Measurements from ENCODE around the gene CD79A.

The CD79A gene

DNA sequence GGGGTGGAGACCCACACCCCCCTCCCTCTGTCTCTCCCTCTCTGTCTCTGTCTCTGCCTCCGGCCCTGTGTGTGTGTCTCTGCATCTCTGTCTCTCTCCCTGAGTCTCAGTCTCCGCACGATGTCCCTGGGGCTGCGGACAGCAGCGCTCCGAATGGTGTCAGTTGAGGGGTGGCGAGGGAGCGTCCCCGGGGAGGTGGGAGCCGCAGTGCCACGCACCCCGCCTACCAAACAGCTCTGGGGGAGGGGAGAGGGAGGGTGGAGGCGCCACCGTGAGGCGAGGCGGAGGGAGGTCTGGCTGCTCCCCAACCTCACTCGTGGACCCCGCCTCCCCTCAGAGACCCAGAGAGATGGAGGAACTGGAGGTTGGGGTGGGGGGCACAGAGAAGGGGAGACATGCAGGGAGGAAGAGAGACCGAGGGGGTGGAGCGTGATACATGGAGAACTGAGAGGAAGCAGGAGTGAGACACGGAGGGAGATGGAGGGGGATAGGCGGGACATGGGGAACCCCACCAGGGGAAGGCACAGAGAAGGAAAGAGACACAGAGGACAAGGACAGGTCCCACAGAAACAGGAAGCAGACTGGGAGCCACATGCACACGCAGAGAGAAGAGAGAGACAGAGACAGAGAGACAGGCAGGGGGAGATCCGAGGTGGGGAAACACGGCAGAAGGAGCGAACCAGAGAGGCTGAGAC is 44.0 kb downstream of the CD79A start:
- H3K9ac ChIP-seq (ENCODE audit: low read depth, low read length) = no peak overlapping the region
- H3K4me1 ChIP-seq (ENCODE audit: insufficient read depth, low read length) = no peaks in the 10 kb centered on the region

DNA sequence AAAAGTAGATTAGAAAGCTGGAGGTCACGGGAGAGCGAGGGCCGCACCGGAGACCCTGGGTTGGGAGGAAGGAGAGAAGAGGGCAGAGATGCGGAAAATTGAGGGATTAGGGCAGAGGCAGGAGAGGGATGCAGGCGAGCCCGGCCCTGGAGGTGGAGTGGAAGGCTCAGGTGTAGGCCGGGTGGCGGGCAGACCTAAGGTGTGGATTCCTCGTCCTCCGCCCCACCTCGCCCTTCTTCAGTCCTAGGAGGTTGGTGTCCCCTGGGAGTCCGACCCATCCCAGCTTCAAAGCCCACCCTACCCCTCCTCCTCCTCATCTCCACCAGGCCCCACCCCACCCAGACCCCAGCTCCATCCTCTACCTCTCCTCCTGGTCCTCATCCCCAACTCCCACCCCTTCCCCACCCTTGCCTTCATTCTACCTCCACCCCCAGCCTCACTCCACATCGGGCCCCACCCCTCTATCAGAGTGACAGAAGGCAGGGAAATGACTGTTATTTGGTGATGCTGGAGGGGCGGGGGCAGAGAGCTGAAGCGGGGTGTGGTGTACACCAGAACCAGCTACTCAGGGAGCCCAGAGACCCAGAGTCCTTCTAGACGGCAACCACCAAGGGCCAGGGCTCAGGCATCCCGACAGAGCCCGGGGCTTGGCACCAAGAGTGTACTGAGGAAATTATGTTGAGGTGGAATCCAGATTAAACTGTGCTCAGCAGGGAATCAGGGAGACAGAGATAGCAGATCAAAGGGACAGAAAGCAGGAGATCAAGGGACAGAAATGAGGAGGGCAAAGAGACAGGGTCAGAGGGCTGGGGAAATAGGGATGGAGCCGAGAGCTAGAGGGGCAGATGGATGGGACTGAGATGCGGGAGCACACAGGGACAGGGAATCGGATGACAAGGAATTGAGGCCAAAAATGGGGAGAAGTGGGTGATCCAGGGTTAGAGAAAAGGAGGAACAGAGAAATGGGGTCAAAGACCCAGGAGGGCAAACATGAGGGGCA is 44.8 kb downstream of the CD79A start:
- no peaks in the 10 kb centered on the region for H3K36me3 ChIP-seq (ENCODE audit: insufficient read depth, low read length)
- no peaks in the 10 kb centered on the region for H3K9me3 ChIP-seq (ENCODE audit: control insufficient read depth, insufficient read depth, low read length)
- no peak overlapping the region for H3K9ac ChIP-seq (ENCODE audit: low read depth, low read length)
- no peaks in the 10 kb centered on the region for H3K4me1 ChIP-seq (ENCODE audit: insufficient read depth, low read length)

More for the DNA sequence above, 44.0 kb downstream of the CD79A start:
- Histone ChIP-seq H3K9me3 (ENCODE audit: control insufficient read depth, insufficient read depth, low read length) (no peaks in the 10 kb centered on the region), H3K36me3 (ENCODE audit: insufficient read depth, low read length) (no peaks in the 10 kb centered on the region)

DNA sequence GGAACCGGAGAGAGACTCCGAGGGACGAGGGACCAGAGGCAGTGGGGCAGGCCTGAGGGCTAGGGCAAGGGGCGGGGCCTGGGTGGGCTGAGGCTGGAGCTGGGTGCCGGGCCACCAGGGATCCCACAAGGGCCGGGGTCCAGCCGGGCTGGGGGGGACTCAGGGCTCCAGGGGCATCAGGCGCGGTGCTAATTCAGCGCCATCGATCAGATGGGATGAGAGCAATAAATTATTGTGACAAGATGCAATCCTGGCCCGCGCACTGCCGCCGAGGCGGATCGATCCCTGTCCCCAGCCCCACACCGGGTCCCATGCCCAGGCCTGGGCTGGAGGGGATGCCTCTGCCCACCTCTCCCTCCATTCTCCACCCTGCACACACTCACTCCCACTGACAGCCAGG is 45.5 kb downstream of the CD79A start:
- Histone ChIP-seq H3K9ac (ENCODE audit: low read depth, low read length) (no peak overlapping the region), H3K36me3 (ENCODE audit: insufficient read depth, low read length) (no peaks in the 10 kb centered on the region), H3K4me1 (ENCODE audit: insufficient read depth, low read length) (no peaks in the 10 kb centered on the region), H3K9me3 (ENCODE audit: control insufficient read depth, insufficient read depth, low read length) (no peaks in the 10 kb centered on the region)

DNA sequence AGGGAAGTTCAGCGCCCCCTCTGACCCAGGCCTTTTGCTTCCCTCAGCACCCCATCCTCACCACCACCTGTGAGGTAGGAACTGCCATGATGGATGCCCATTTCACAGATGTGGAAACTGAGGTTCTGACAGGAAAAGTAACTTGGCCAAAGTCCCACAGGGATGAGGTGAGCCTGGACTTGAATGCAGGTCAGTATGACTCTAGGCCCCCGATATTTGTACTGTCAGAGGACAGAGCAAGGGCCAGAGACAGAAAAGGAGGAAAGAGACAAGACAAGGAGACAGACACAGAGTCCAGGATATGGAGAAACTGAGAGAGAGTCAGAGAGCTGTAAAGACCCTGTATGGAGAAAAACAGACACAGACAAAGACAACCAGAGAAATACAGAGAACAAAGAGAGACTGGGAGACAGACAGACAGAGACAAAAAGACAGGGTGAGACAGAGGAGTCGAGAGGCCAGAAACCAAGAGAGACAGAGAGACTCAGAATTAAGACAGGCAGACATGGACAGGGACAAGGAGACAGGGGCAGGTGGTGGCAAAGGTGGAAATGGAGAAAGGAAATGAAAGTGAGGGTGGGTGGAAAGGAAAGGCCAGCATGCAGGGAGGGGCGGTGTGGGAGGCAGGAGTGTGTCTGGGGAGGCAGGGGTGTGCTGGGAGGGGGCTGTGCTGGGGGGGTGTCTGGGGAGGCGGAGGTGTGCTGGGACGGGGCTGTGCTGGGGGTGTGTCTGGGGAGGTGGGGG is 46.1 kb downstream of the CD79A start:
- Histone ChIP-seq H3K9me3 (ENCODE audit: control insufficient read depth, insufficient read depth, low read length) (no peaks in the 10 kb centered on the region), H3K4me1 (ENCODE audit: insufficient read depth, low read length) (no peaks in the 10 kb centered on the region), H3K36me3 (ENCODE audit: insufficient read depth, low read length) (no peaks in the 10 kb centered on the region), H3K9ac (ENCODE audit: low read depth, low read length) (no peak overlapping the region)

DNA sequence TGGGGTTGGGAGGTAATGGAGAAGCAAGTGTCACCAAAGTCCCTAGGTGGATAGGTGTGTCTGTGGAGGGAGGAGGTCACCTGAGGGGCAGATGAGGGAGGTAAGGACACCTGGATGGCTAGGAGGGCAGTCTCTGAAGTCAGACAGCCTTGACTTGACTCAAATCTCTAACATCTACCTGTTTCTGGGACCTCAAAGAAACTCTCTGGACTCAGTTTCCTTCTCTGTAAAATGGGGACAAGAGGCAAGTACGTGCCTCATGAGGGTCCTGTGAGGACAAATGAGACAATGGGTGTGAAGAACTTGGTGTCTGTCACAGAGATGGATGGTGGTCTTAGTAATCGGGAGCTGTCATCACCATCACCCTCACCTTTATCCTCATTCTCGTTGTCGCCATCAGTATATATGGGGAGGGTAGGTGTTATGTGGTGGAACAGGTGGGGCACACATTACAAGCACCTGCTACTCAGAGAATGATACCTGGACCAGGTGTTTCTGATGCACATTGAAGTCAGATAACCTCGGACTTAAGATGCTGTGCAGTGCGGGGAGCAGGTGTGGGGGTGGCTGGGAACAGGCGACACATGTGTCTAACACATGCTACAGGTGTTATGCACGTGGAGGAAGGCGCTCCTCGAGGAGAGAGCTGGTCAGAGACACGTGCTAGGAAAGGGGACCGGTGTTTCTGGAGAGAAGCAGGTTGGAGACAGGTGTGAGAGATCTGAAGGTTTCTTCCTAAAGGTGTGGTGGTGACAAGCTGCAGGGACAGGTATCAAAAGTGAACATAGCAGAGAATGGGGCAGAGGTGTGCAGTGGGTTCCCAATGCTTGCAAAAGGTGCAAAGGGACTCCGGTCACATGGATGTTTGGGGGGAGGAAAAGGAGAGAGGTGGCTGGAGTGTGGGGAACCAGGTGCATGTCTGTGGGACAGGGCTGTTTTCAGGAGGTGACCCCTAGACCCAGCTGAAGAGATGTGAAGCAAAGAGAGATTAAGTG is 47.4 kb downstream of the CD79A start:
- no peaks in the 10 kb centered on the region for H3K4me1 ChIP-seq (ENCODE audit: insufficient read depth, low read length)
- H3K36me3 ChIP-seq (ENCODE audit: insufficient read depth, low read length) = no peaks in the 10 kb centered on the region
- no peak overlapping the region for H3K9ac ChIP-seq (ENCODE audit: low read depth, low read length)
- H3K9me3 ChIP-seq (ENCODE audit: control insufficient read depth, insufficient read depth, low read length) = no peaks in the 10 kb centered on the region

DNA sequence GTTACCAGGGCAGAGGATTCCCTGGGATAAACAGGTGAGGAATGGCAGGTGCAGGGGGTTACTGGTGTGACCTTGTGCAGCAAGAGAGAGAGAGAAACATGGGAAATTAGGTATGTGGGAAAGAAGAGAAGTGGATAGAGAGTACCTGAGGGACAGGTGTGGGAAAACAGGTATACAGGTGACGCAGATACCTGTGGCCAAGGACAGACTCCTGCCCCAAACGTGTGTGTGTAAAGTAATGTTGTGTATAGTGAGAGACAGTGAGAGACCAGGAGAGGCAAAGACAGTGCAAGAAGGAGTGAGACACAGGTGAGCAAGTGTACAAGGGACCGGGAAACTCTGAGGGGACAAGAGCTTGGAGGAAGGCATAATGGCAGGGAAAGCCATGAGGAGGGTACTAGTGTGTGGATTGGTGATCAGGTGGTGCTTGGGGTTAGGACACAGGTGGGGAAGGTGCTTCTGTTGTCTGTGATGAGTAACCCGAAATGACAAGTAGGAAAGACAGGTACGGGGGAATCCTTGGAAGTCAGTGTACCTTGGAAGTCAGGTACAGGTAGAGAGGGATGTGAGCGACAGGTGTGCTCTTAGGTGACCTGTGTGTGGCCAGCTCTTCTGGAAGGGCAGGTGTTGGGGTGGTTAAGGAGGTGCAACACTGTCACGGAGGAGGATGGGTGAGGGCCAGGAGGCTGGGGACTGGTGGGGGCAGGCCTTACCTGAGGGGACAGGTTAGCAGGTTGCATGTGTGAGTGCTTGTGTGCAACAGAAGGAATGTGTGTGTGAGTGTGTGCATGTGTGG is 48.3 kb downstream of the CD79A start:
- Histone ChIP-seq H3K36me3 (ENCODE audit: insufficient read depth, low read length) (no peaks in the 10 kb centered on the region), H3K4me1 (ENCODE audit: insufficient read depth, low read length) (no peaks in the 10 kb centered on the region), H3K9me3 (ENCODE audit: control insufficient read depth, insufficient read depth, low read length) (no peaks in the 10 kb centered on the region), H3K9ac (ENCODE audit: low read depth, low read length) (no peak overlapping the region)

DNA sequence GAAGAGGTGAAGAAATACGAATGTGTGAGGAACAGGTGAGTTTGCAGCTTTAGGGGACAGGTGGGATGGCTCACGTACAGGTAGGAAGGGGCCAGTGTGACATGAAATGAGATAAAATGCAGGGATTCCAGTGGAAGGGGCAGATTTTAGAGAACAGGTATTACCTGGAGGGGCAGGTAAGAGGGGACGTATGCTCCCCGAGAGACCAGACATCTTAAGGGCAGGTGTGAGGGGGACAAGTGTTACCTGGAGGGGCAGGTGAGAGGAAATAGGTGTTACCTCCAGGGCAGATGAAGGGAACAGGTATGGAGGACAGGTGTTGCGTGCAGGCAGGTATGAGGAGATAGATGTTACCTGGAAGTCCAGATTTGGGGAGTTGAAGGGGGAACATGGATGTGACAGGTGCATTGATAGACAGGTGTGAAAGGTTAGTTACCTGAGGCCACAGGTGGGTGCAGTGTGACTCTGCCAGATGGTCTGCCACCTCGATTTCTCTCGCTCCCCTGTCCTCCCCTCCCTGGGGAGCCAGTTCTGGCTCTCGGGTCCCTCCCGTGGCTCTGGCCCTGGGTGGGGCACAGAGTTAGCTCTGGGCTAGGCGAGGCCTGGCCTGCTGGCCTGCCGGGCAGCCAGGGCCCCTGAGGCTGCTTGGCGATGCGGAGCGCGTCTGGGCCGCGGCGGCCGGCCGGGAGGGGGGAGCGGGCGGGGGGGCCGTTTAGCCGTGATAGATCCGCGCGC is 49.1 kb downstream of the CD79A start:
- Histone ChIP-seq H3K36me3 (ENCODE audit: insufficient read depth, low read length) (no peaks in the 10 kb centered on the region), H3K9me3 (ENCODE audit: control insufficient read depth, insufficient read depth, low read length) (no peaks in the 10 kb centered on the region), H3K9ac (ENCODE audit: low read depth, low read length) (no peak overlapping the region), H3K4me1 (ENCODE audit: insufficient read depth, low read length) (no peaks in the 10 kb centered on the region)

DNA sequence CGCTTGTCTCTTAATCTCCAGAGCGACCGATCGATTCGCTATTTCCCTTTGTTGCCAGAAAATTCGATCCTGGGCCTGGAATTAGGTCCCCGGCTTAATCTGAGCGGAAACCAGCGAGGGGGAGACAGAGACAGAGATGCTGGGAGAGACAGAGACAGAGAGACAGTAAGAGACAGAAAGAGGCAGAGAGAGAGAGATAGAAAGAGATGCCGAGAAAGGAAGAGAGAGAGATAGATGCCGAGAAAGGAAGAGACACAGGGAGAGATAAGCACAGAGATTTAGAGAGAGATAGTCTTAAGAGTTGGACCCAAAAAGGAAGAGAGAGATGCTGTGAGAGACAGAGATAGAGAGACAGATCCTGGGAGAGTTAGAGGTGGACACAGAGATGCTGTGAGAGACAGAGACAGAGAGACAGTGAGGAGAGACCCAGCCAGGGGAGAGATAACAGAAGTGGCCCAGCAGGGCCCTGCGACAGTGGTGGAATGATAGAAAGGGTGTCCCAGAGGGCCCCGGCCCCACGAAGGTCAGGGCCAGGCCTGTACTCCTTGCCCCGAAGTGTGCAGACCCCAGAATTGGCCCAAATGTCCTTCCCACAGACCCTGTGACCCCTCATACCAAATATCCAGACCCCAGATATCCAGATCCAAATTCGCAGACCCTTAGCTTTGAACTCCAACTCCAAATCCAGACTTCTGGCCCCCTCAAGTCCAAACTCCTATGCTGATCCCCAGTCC is 49.9 kb downstream of the CD79A start:
- Histone ChIP-seq H3K9me3 (ENCODE audit: control insufficient read depth, insufficient read depth, low read length) (no peaks in the 10 kb centered on the region), H3K9ac (ENCODE audit: low read depth, low read length) (no peak overlapping the region), H3K4me1 (ENCODE audit: insufficient read depth, low read length) (peaks cover 5% of the 10 kb centered on the region), H3K36me3 (ENCODE audit: insufficient read depth, low read length) (no peaks in the 10 kb centered on the region)

DNA sequence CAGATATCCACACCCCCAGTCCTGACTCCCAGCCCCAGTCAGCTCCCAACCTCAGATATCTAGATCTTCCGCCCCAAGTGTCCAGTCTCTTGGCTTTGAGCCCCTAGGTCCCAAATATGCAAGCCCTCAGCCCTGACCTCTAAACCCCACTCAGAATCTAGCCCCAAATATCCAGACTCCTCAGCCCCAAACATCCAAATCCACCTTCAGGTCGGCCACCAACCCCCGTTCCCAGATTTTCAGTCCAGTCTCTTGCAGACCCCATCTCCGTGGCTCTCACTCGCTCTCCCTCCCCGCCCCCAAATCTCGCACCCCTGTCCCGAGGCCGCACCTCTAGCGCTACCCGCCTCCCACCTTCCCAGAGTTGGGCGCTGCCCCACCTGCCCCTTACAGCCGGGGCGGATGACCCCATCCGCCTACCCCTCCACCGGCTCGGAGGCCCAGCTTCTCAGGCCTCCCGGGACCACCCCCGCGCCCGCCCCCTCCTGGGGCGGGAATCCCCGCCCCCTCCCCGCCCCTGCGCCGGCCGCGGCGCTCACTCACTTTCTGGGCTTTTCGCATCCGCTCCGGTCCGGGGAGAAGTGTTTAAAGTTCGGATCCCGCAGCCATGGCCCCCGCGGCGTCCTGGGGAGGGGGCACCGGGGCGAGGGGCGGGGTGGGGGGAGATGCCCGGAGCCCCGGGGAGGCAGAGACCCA is 50.6 kb downstream of the CD79A start:
- Histone ChIP-seq H3K9ac (ENCODE audit: low read depth, low read length) (peak overlapping the region; percentile 38; the same call in 1 of the 2 replicates), H3K4me1 (ENCODE audit: insufficient read depth, low read length) (peaks cover 6% of the 10 kb centered on the region), H3K9me3 (ENCODE audit: control insufficient read depth, insufficient read depth, low read length) (no peaks in the 10 kb centered on the region), H3K36me3 (ENCODE audit: insufficient read depth, low read length) (no peaks in the 10 kb centered on the region)

DNA sequence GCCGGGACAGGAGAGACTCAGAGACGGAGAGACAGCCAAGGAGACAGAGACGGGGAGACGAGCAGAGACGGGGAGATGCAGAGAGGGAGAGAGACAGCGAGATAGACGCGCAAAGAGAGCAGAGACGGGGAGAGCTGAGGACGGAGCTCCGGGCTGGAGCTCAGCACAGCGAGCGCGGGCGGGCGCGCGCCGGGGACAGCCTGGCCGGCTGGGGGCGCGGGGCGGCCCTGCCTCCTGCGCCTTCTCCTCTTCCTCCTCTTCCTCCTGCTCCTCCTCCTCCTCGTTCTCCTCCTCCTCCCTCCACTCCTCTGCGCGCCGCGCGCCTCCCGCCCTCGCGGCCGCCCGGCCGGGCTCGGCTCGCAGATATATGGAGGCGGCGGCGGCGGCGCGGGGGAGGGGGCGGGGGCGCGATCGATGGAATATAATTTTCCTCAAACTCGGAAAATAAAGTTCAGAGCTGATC is 51.2 kb downstream of the CD79A start, which contains the start of gene ERFL:
ERFL (minus strand) TSS at position 229 of the 463 bp plus-strand sequence. CDS start 15,530 bp downstream, outside the sequence.
- H3K9ac ChIP-seq (ENCODE audit: low read depth, low read length) = peak within 1 kb of the TSS; percentile 38; the same call in 1 of the 2 replicates
- H3K36me3 ChIP-seq (ENCODE audit: insufficient read depth, low read length) = no peaks in the 10 kb centered on the region
- no peaks in the 10 kb centered on the region for H3K9me3 ChIP-seq (ENCODE audit: control insufficient read depth, insufficient read depth, low read length)
- H3K4me1 ChIP-seq (ENCODE audit: insufficient read depth, low read length) = peaks cover 6% of the 10 kb centered on the region

DNA sequence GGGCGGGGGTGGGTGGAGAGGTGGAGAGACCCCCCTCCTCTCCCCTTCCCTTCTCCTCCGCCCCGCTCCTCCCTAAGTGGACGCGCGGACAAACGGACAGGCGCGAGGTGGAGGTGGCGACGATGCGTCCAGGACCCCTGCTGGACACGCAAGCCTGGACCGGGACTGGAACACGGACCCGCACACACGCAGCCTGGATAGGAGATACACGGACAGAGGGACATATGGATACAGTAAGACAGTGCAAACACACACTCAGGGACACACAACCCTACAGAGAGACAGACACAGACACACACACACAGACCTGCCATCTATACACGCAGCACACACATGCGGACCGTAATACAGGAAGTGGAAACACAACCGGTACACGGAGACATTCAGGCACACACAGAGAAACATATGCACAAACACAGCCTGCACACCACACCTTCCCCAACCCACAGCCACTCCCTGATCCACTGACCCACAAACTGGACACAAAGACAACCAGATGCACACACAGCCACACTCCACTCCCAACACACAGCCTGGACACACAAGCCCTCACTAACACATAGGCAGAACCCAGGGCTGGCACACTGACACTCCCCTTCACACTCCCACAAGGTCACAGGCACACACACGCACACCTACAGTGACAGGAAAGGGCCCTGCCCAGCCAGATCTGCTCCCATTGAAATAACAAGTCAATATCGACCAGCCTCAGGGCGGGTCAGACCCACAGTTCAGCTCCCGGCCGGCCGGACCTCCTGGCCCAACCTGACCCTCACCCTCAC is 51.9 kb downstream of the CD79A start:
- Histone ChIP-seq H3K4me1 (ENCODE audit: insufficient read depth, low read length) (peaks cover 6% of the 10 kb centered on the region), H3K9ac (ENCODE audit: low read depth, low read length) (no peak overlapping the region; the same call in 1 of the 2 replicates)

More for the DNA sequence above, 51.9 kb downstream of the CD79A start:
- H3K9me3 ChIP-seq (ENCODE audit: control insufficient read depth, insufficient read depth, low read length) = no peaks in the 10 kb centered on the region
- H3K36me3 ChIP-seq (ENCODE audit: insufficient read depth, low read length) = no peaks in the 10 kb centered on the region

All from ES-I3 (cell line).